Uterus (tissue), 4 donors: ENCODE data around the gene HCN2. TPM values are rescaled to one million over a fixed set of nuclear protein-coding genes. Genes with fewer than 3 reads are reported as not detected.

Experiments
- DNase-seq, 2 donors: peaks; one replicate each; pipeline ENCODE4 v3.0.0-alpha.2; 2019 to 2020
- H3K27ac ChIP-seq, 2 donors: fragments of 200-600 bp; sonication (generic); 1 replicate in 1 of 2; 2 replicates in 1 of 2; pipeline ENCODE4 v1.5.1; 2016 to 2018
- H3K27me3 ChIP-seq, 2 donors: fragments of 200-600 bp; sonication (generic); one replicate each; pipeline ENCODE4 v1.5.1; 2018 to 2019; ENCODE audit warnings: control low read depth in 1 of 2
- H3K36me3 ChIP-seq, 2 donors: fragments of 200-600 bp; sonication (generic); one replicate each; pipeline ENCODE4 v1.5.1; 2019; ENCODE audit warnings: control low read depth in 1 of 2
- H3K4me1 ChIP-seq, 2 donors: fragments of 200-600 bp; sonication (generic); one replicate each; pipeline ENCODE4 v1.5.1; 2018 to 2019; ENCODE audit warnings: control low read depth in 1 of 2
- H3K4me3 ChIP-seq, 2 donors: fragments of 200-600 bp; sonication (generic); 1 replicate in 1 of 2; 2 replicates in 1 of 2; pipeline ENCODE4 v1.5.1; 2018 to 2019; ENCODE audit warnings: mild to moderate bottlenecking in 1 of 2
- H3K9me3 ChIP-seq, 2 donors: fragments of 200-600 bp; sonication (generic); one replicate each; pipeline ENCODE4 v1.5.1; 2019; ENCODE audit warnings: control low read depth in 1 of 2
- CTCF ChIP-seq, 4 experiments: fragments of 200-600 bp in 2 of 4; fragments of 450-650 bp in 2 of 4; sonication (generic) in 2 of 4; IDR thresholded peaks; one replicate each; pipeline ENCODE4 v1.5.1; 2016 to 2019; ENCODE audit warnings: antibody characterized with exemption in 4 of 4, mild to moderate bottlenecking in 2 of 4, moderate library complexity in 1 of 4
- POLR2A ChIP-seq, 2 donors: fragments of 450-650 bp; IDR thresholded peaks; one replicate each; pipeline ENCODE4 v1.6.1; 2016; ENCODE audit warnings: antibody characterized with exemption in 2 of 2, mild to moderate bottlenecking in 1 of 2, moderate library complexity in 1 of 2
- intact Hi-C: fragments of 100-400 bp; cut with DNase I; formaldehyde crosslinking; loops from one replicate; pipeline ENCODE4 v1.15.1; 2023; ENCODE audit warnings: low total_unique reads
- total RNA-seq, 4 donors: library from RNA; depleted of rRNA in 3 of 4; stranded (reverse); fragments of >200 nt in 3 of 4; gene quantifications; one replicate each; pipeline versions ENCODE4 v1.1.0 to v1.2.4, GENCODE V29; 2014 to 2023
- donor health status: DM: yes; HTN: yes; CAD: no.

Gene HCN2
- total RNA-seq, 4 donors from 2014 or later = 0.83 TPM; not detected in 3

DNA sequence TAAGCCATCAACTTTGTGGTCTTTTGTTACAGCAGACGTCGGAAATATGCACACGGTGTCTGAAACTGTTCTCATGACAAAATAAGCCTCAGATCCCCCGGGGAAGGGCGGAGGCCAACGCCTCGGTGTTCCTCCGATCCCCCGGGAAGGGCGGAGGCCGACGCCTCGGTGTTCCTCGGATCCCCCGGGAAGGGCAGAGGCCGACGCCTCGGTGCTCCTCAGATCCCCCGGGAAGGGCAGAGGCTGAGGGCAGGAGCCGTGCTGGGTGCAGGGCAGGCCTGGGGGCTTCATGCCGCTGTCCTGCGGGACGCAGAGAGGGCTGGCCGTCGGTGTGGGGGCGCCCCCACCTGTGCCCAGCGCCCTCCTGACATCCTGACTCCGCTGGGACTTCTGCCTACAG, 54.7 kb downstream of the HCN2 start:
- H3K36me3 ChIP-seq = no peaks in the 10 kb centered on the region
- DNase-seq = no peak
- H3K27me3 ChIP-seq = no peaks in the 10 kb centered on the region
- peaks cover 0 to 6% of the 10 kb centered on the region in 2 donors for H3K4me1 ChIP-seq
- H3K9me3 ChIP-seq = no peaks in the 10 kb centered on the region
- intact Hi-C loops = no loop called here
- no peak overlapping the region for H3K27ac ChIP-seq
- TF ChIP-seq CTCF (IDR thresholded peaks at IDR 0.05) (no peak), POLR2A (IDR thresholded peaks at IDR 0.05) (no peak)
- H3K4me3 ChIP-seq = no peak overlapping the region

GRCh38 chr19:644789-645188, 55.1 kb downstream of the HCN2 start:
- Histone ChIP-seq H3K4me3 (no peak overlapping the region), H3K36me3 (no peaks in the 10 kb centered on the region), H3K9me3 (no peaks in the 10 kb centered on the region), H3K27ac (no peak overlapping the region), H3K4me1 (peaks cover 0 to 4% of the 10 kb centered on the region in 2 donors), H3K27me3 (no peaks in the 10 kb centered on the region)
- TF ChIP-seq POLR2A (IDR thresholded peaks at IDR 0.05) (no peak), CTCF (IDR thresholded peaks at IDR 0.05) (no peak)
- DNase-seq = no peak
- intact Hi-C loops = no loop called here

GRCh38 chr19:645912-646778, 56.5 kb downstream of the HCN2 start:
- Histone ChIP-seq H3K36me3 (no peaks in the 10 kb centered on the region), H3K9me3 (no peaks in the 10 kb centered on the region), H3K4me3 (no peak overlapping the region), H3K27ac (no peak overlapping the region), H3K4me1 (no peaks in the 10 kb centered on the region), H3K27me3 (no peaks in the 10 kb centered on the region)
- intact Hi-C loops = no loop called here
- TF ChIP-seq POLR2A (IDR thresholded peaks at IDR 0.05) (no peak), CTCF (IDR thresholded peaks at IDR 0.05) (no peak)
- DNase-seq = no peak

DNA sequence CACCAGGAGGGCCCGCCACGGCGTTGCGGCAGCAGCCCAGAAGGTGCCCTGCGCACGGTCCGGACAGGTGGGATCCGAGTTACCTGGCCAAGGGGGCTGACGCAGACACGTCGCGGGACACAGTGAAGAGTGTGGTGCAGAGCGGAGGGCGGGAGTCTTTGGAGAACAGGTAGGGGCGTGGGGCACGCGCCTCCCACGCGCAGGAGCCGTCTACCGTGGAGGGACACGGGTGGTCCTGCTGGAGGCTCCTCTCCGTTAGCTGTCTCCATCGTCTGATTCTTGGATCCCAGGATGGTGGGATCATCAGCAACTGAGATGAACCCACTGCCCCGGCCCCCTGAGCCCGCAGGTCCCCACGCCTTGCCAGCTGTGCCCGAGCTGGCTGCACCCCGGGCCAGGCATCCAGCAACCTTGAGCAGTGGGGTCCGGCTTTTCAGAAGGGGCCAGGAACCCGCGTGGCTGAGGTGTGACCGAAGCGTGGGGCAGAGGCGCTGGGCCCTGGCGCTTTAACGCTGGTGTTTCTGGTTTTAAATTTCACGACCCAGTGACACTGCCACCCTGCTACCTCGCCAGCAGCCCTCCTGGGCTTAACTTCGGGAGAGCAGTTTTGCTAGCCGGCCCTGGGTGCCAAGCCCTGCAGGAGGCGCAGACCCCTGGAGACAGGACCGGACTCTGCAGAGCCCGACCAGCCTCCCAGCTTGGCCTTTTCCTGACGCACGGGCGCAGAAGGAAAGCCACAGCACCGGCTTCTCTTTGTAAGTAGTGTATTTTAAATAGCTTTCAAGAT, 57.3 kb downstream of the HCN2 start:
- Histone ChIP-seq H3K36me3 (no peaks in the 10 kb centered on the region), H3K27ac (no peak overlapping the region)
- intact Hi-C loops = no loop called here

More for the DNA sequence above, 57.3 kb downstream of the HCN2 start:
- H3K4me3 ChIP-seq = no peak overlapping the region
- no peak for TF ChIP-seq CTCF (IDR thresholded peaks at IDR 0.05)
- TF ChIP-seq POLR2A (IDR thresholded peaks at IDR 0.05) = no peak
- no peaks in the 10 kb centered on the region for H3K4me1 ChIP-seq
- no peaks in the 10 kb centered on the region for H3K9me3 ChIP-seq
- no peak for DNase-seq
- H3K27me3 ChIP-seq = no peaks in the 10 kb centered on the region
